ENCODE results near the gene GALK1. TPM values are rescaled to one million over a fixed set of nuclear protein-coding genes. Genes with fewer than 3 reads are reported as not detected.

GALK1 gene
- total RNA-seq, 4 donors from 2014 or later, result 50.1 to 81.9 (median 64.1) TPM

GRCh38 chr17:75722542-75723095, 42.4 kb downstream of the GALK1 start:
- TF ChIP-seq CTCF (IDR thresholded peaks at IDR 0.05) (no peak), POLR2A (IDR thresholded peaks at IDR 0.05) (no peak)
- H3K4me3 ChIP-seq, result peak overlapping the region in 3 of 4 donors; percentile 53 to 71 (median 65)
- H3K36me3 ChIP-seq, result peaks cover 0 to 33% (median 0%) of the 10 kb centered on the region in 3 donors
- no peak for DNase-seq
- no peaks in the 10 kb centered on the region for H3K9me3 ChIP-seq
- peaks cover 0 to 19% (median 9%) of the 10 kb centered on the region in 4 donors for H3K4me1 ChIP-seq
- H3K27ac ChIP-seq, result peak overlapping the region in 3 of 4 donors; percentile 89 to 96 (median 94)
- H3K27me3 ChIP-seq, result no peaks in the 10 kb centered on the region

- DNase-seq, result peak in 2 of 3 donors; percentile 70 to 75
- H3K36me3 ChIP-seq, result peaks cover 0 to 27% (median 0%) of the 10 kb centered on the region in 3 donors
- TF ChIP-seq CTCF (IDR thresholded peaks at IDR 0.05) (peak in 1 of 6 experiments; percentile 32), POLR2A (IDR thresholded peaks at IDR 0.05) (peak; percentile 48 to 54)
- H3K4me3 ChIP-seq, result peak overlapping the region in 3 of 4 donors; percentile 53 to 71 (median 65)
- H3K9me3 ChIP-seq, result no peaks in the 10 kb centered on the region
- H3K27me3 ChIP-seq, result no peaks in the 10 kb centered on the region
- H3K4me1 ChIP-seq, result peaks cover 0 to 19% (median 9%) of the 10 kb centered on the region in 4 donors
- peak overlapping the region in 3 of 4 donors; percentile 89 to 96 (median 94) for H3K27ac ChIP-seq
These were observed 42.9 kb downstream of the GALK1 start for GRCh38 chr17:75722076-75722475.

- no peaks in the 10 kb centered on the region for H3K27me3 ChIP-seq
- no peaks in the 10 kb centered on the region for H3K9me3 ChIP-seq
- H3K4me3 ChIP-seq, result peak overlapping the region; percentile 53 to 71 (median 64)
- TF ChIP-seq CTCF (IDR thresholded peaks at IDR 0.05), result peak in 2 of 6 experiments; percentile 7 to 28
- peak in 1 of 2 donors; percentile 45 for TF ChIP-seq POLR2A (IDR thresholded peaks at IDR 0.05)
- H3K36me3 ChIP-seq, result peaks cover 0 to 22% (median 0%) of the 10 kb centered on the region in 3 donors
- peak overlapping the region; percentile 55 to 96 (median 92) for H3K27ac ChIP-seq
- DNase-seq, result peak in 1 of 3 donors; percentile 79
- H3K4me1 ChIP-seq, result peaks cover 0 to 19% (median 9%) of the 10 kb centered on the region in 4 donors
These were observed 43.5 kb downstream of the GALK1 start for GRCh38 chr17:75721463-75722011.

GRCh38 chr17:75720656-75721462, 44.1 kb downstream of the GALK1 start, which contains the start of gene ITGB4:
ITGB4 (plus strand) TSS chr17:75721459; CDS start chr17:75724704, 3,245 bp downstream.
- no peaks in the 10 kb centered on the region for H3K27me3 ChIP-seq
- H3K4me1 ChIP-seq, result peaks cover 0 to 19% (median 9%) of the 10 kb centered on the region in 4 donors
- peak; percentile 61 to 68 for TF ChIP-seq POLR2A (IDR thresholded peaks at IDR 0.05)
- peak in 1 of 6 experiments; percentile 22 for TF ChIP-seq CTCF (IDR thresholded peaks at IDR 0.05)
- peak within 1 kb of the TSS; percentile 55 to 96 (median 92) for H3K27ac ChIP-seq
- peak within 1 kb of the TSS; percentile 53 to 71 (median 64) for H3K4me3 ChIP-seq
- no peaks in the 10 kb centered on the region for H3K9me3 ChIP-seq
- H3K36me3 ChIP-seq, result peaks cover 0 to 15% (median 0%) of the 10 kb centered on the region in 3 donors
- peak; percentile 63 to 94 (median 93) for DNase-seq

- H3K27me3 ChIP-seq, result no peaks in the 10 kb centered on the region
These were observed 45.3 kb downstream of the GALK1 start for GRCh38 chr17:75719732-75720131.

More at GRCh38 chr17:75719732-75720131, 45.3 kb downstream of the GALK1 start:
- peaks cover 0 to 19% (median 9%) of the 10 kb centered on the region in 4 donors for H3K4me1 ChIP-seq
- TF ChIP-seq POLR2A (IDR thresholded peaks at IDR 0.05) (no peak), CTCF (IDR thresholded peaks at IDR 0.05) (no peak)
- peak overlapping the region in 1 of 4 donors; percentile 14 for H3K27ac ChIP-seq
- H3K9me3 ChIP-seq, result no peaks in the 10 kb centered on the region
- H3K4me3 ChIP-seq, result no peak overlapping the region
- peaks cover 0 to 4% (median 0%) of the 10 kb centered on the region in 3 donors for H3K36me3 ChIP-seq
- no peak for DNase-seq

Measured in Peyer's patch (tissue), 4 donors.